CD14-positive monocyte (primary cell): ENCODE results near the gene ZNF610. TPM values are rescaled to one million over a fixed set of nuclear protein-coding genes. Genes with fewer than 3 reads are reported as not detected.

Experiments
- DNase-seq, 3 donors: peaks; one replicate each; pipeline ENCODE4 v3.0.0-alpha.2; 2011 to 2022
- H2AFZ ChIP-seq: 2 replicates; pipeline ENCODE4 v1.6.0; 2012; ENCODE audit warnings: mild to moderate bottlenecking, low read depth, low read length, inconsistent platforms; ENCODE audit not compliant: insufficient read depth, poor library complexity, severe bottlenecking
- H3K27ac ChIP-seq, 2 donors: 1 replicate in 1 of 2; 2 replicates in 1 of 2; pipeline ENCODE4 v1.5.1; 2012 to 2013; ENCODE audit warnings: low read length in 2 of 2, control low read depth in 1 of 2, inconsistent platforms in 1 of 2, low read depth in 1 of 2, mild to moderate bottlenecking in 1 of 2
- H3K27me3 ChIP-seq, 2 donors: one replicate each; pipeline versions ENCODE4 v1.6.0 to v1.6.1; 2011 to 2013; ENCODE audit warnings: low read length in 2 of 2; ENCODE audit not compliant: control insufficient read depth in 2 of 2, insufficient read depth in 2 of 2
- H3K36me3 ChIP-seq, 2 donors: replicated peaks in 1 of 2; 1 replicate in 1 of 2; 2 replicates in 1 of 2; pipeline versions ENCODE4 v1.5.1 to v1.6.1; 2012 to 2013; ENCODE audit warnings: low read length in 2 of 2, control low read depth in 1 of 2, inconsistent platforms in 1 of 2, mild to moderate bottlenecking in 1 of 2; ENCODE audit not compliant: insufficient read depth in 2 of 2, control insufficient read depth in 1 of 2
- H3K4me1 ChIP-seq, 2 donors: 1 replicate in 1 of 2; 2 replicates in 1 of 2; pipeline versions ENCODE4 v1.5.1 to v1.6.1; 2012 to 2013; ENCODE audit warnings: low read length in 2 of 2, control low read depth in 1 of 2, inconsistent platforms in 1 of 2, mild to moderate bottlenecking in 1 of 2, moderate library complexity in 1 of 2; ENCODE audit not compliant: insufficient read depth in 2 of 2, control insufficient read depth in 1 of 2
- H3K4me2 ChIP-seq: replicated peaks from 2 replicates; pipeline ENCODE3; 2012; ENCODE audit warnings: low read length, moderate library complexity, mild to moderate bottlenecking; ENCODE audit not compliant: poor library complexity, severe bottlenecking; ENCODE audit errors: extremely low read depth
- H3K4me3 ChIP-seq, 3 experiments: fragments of 200-600 bp in 1 of 3; sonication (generic) in 1 of 3; replicated peaks in 1 of 3; 1 replicate in 2 of 3; 2 replicates in 1 of 3; pipeline ENCODE4 v1.5.1; 2011 to 2013; ENCODE audit warnings: low read length in 3 of 3, mild to moderate bottlenecking in 3 of 3, control low read depth in 2 of 3, low read depth in 2 of 3, inconsistent platforms in 1 of 3, moderate library complexity in 1 of 3
- H3K79me2 ChIP-seq: 2 replicates; pipeline ENCODE4 v1.6.0; 2012; ENCODE audit warnings: mild to moderate bottlenecking, control low read depth, inconsistent platforms, low read length, moderate library complexity; ENCODE audit not compliant: insufficient read depth
- H3K9ac ChIP-seq: 2 replicates; pipeline ENCODE4 v1.6.0; 2017; ENCODE audit warnings: low read length, mild to moderate bottlenecking; ENCODE audit not compliant: insufficient read depth, poor library complexity, severe bottlenecking
- H3K9me3 ChIP-seq, 2 donors: replicated peaks in 1 of 2; 1 replicate in 1 of 2; 2 replicates in 1 of 2; pipeline versions ENCODE4 v1.5.1 to v1.6.1; 2012 to 2013; ENCODE audit warnings: low read length in 2 of 2, control low read depth in 1 of 2; ENCODE audit not compliant: control insufficient read depth in 1 of 2, insufficient read depth in 1 of 2
- H4K20me1 ChIP-seq: 2 replicates; pipeline ENCODE4 v1.6.0; 2012; ENCODE audit warnings: mild to moderate bottlenecking, low read length, control low read depth, moderate library complexity; ENCODE audit not compliant: insufficient read depth
- H3K27ac Mint-ChIP-seq, 7 donors: one replicate each; pipeline ENCODE4 v1.8.0; 2020; ENCODE audit warnings: mild to moderate bottlenecking in 7 of 7, mixed read lengths in 7 of 7, moderate library complexity in 6 of 7, inconsistent platforms in 2 of 7
- H3K27me3 Mint-ChIP-seq, 3 donors: one replicate each; pipeline ENCODE4 v1.8.0; 2021 to 2022; ENCODE audit warnings: low read depth in 3 of 3, mild to moderate bottlenecking in 3 of 3, mixed read lengths in 3 of 3, moderate library complexity in 3 of 3, inconsistent platforms in 1 of 3
- H3K36me3 Mint-ChIP-seq, 2 donors: one replicate each; pipeline ENCODE4 v1.8.0; 2020; ENCODE audit warnings: mixed read lengths in 2 of 2, inconsistent platforms in 1 of 2, mild to moderate bottlenecking in 1 of 2
- H3K4me1 Mint-ChIP-seq: one replicate; pipeline ENCODE4 v1.8.0; 2020; ENCODE audit warnings: mild to moderate bottlenecking, mixed read lengths
- H3K4me3 Mint-ChIP-seq, 2 donors: one replicate each; pipeline ENCODE4 v1.8.0; 2020; ENCODE audit warnings: mild to moderate bottlenecking in 2 of 2, mixed read lengths in 2 of 2, moderate library complexity in 1 of 2
- H3K9me3 Mint-ChIP-seq, 7 donors: one replicate each; pipeline ENCODE4 v1.8.0; 2020 to 2022; ENCODE audit warnings: mixed read lengths in 7 of 7, mild to moderate bottlenecking in 6 of 7, moderate library complexity in 6 of 7, inconsistent platforms in 2 of 7
- CTCF ChIP-seq: fragments of 200-600 bp; IDR thresholded peaks from one replicate; pipeline ENCODE4 v1.8.0; 2022; ENCODE audit warnings: antibody characterized with exemption, mild to moderate bottlenecking
- WGBS: methylation state at CpG from one replicate; pipeline ENCODE4 v1.1.5; 2013; ENCODE audit warnings: missing lambda C conversion rate; ENCODE audit not compliant: insufficient coverage; 5-methylcytosine and 5-hydroxymethylcytosine counted together
- intact Hi-C, 2 donors: fragments of 100-400 bp; cut with micrococcal nuclease; formaldehyde crosslinking; loops; one replicate each; pipeline versions ENCODE4 v1.15.0 to v1.15.1; 2023
- polyA plus RNA-seq, 3 donors: library from polyadenylated mRNA; depleted of rRNA in 1 of 3; unstranded in 2 of 3; stranded (reverse) in 1 of 3; fragments of 300-500 nt in 2 of 3; fragments of >200 nt in 1 of 3; fragmentation: Illumina TruSeq in 2 of 3; gene quantifications; 1 replicate in 2 of 3; 2 replicates in 1 of 3; pipeline ENCODE4 v1.2.3, GENCODE V29; 2012 to 2021

The ZNF610 gene
- polyA plus RNA-seq, 3 donors: not detected

- peaks cover 48 to 99% (median 92%) of the 10 kb centered on the region in 7 donors for H3K9me3 Mint-ChIP-seq
- H3K27ac ChIP-seq: peak within 1 kb of the TSS; percentile 78 to 91
- no peaks in the 10 kb centered on the region for H3K79me2 ChIP-seq
- H3K27me3 Mint-ChIP-seq: peaks cover 0 to 3% (median 0%) of the 10 kb centered on the region in 3 donors
- TF ChIP-seq CTCF: no peak
- intact Hi-C loops: no loop called here
- peak within 1 kb of the TSS; percentile 57 to 83 (median 79) for H3K4me3 ChIP-seq
- H3K27me3 ChIP-seq: no peaks in the 10 kb centered on the region
- peak within 1 kb of the TSS; percentile 80 for H3K4me2 ChIP-seq
- no peaks in the 10 kb centered on the region for H4K20me1 ChIP-seq
- DNase-seq: peak; percentile 72 to 80 (median 77)
- H3K9me3 ChIP-seq: peaks cover 79 to 80% of the 10 kb centered on the region in 2 donors
- H3K9ac ChIP-seq: peak within 1 kb of the TSS; percentile 75
- H3K4me3 Mint-ChIP-seq: peak within 1 kb of the TSS; percentile 92 to 96
- 2% methylated on average over 46 of the region's 52 CpGs for WGBS
- peaks cover 13% of the 10 kb centered on the region for H3K4me1 Mint-ChIP-seq
- H3K4me1 ChIP-seq: peaks cover 8 to 10% of the 10 kb centered on the region in 2 donors
- peak within 1 kb of the TSS; percentile 92 to 97 (median 95) for H3K27ac Mint-ChIP-seq
- peaks cover 22% of the 10 kb centered on the region in 2 donors for H3K36me3 Mint-ChIP-seq
- peaks cover 7 to 29% of the 10 kb centered on the region in 2 donors for H3K36me3 ChIP-seq
- H2AFZ ChIP-seq: peak within 1 kb of the TSS; percentile 89
These were observed 33.7 kb downstream of the ZNF610 start, which contains the start of gene ZNF880 for GRCh38 chr19:52369559-52370340. ZNF880 (plus strand) TSS chr19:52369923; CDS start chr19:52369966, 43 bp downstream.

GRCh38 chr19:52370341-52370710, 34.3 kb downstream of the ZNF610 start:
- no CpG with 5 or more reads among the region's 7 CpGs for WGBS
- peak overlapping the region; percentile 89 for H2AFZ ChIP-seq
- H3K79me2 ChIP-seq: no peaks in the 10 kb centered on the region
- H3K9ac ChIP-seq: peak overlapping the region; percentile 75
- peaks cover 13% of the 10 kb centered on the region for H3K4me1 Mint-ChIP-seq
- peak overlapping the region; percentile 92 to 96 for H3K4me3 Mint-ChIP-seq
- H3K27ac Mint-ChIP-seq: peak overlapping the region in 6 of 7 donors; percentile 92 to 97 (median 95)
- peaks cover 78 to 80% of the 10 kb centered on the region in 2 donors for H3K9me3 ChIP-seq
- no peak for DNase-seq
- H3K9me3 Mint-ChIP-seq: peaks cover 47 to 99% (median 92%) of the 10 kb centered on the region in 7 donors
- TF ChIP-seq CTCF: no peak
- no peaks in the 10 kb centered on the region for H4K20me1 ChIP-seq
- H3K4me2 ChIP-seq: peak overlapping the region; percentile 80
- H3K27me3 Mint-ChIP-seq: peaks cover 0 to 2% (median 0%) of the 10 kb centered on the region in 3 donors
- H3K36me3 Mint-ChIP-seq: peaks cover 23 to 28% of the 10 kb centered on the region in 2 donors
- H3K36me3 ChIP-seq: peaks cover 8 to 33% of the 10 kb centered on the region in 2 donors
- intact Hi-C loops: no loop called here
- H3K4me1 ChIP-seq: peaks cover 8 to 10% of the 10 kb centered on the region in 2 donors
- peak overlapping the region; percentile 57 to 83 (median 79) for H3K4me3 ChIP-seq
- no peaks in the 10 kb centered on the region for H3K27me3 ChIP-seq
- H3K27ac ChIP-seq: peak overlapping the region; percentile 78 to 91
